Ramos (cell line): ENCODE measurements around the gene TBL1XR1.
"Not testable (repeated sequence)": the region's sequence is repeated elsewhere in the genome, so short reads cannot be mapped to it uniquely, and the experiment has no call there.

ENCODE experiments used
- in situ Hi-C: fragments of 300-500 bp; cut with MboI; formaldehyde crosslinking; loops from one replicate; pipeline ENCODE4 v1.14.3; 2022; ENCODE audit warnings: low sequenced_read_pairs; ENCODE audit not compliant: unreplicated experiment

The TBL1XR1 gene

DNA sequence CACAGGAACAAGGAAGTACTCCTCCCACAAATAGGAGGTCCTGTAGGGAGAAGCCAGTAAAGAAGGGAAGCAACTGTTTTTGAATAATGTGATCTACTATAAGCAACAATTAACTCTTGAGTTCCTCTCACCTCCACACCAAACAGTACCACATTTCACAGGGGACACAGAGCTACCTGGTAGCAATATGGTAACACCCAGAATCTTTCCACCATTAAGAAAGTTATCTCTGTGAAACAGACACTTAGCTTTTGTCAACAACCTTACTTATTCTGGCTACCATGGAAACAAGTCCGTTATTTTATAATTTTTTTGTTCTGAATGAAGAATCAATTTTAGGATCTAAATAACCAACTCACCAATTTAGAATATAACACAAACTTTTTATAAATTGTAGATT is 49.5 kb downstream of the TBL1XR1 start:
- in situ Hi-C loops = no loop called here

DNA sequence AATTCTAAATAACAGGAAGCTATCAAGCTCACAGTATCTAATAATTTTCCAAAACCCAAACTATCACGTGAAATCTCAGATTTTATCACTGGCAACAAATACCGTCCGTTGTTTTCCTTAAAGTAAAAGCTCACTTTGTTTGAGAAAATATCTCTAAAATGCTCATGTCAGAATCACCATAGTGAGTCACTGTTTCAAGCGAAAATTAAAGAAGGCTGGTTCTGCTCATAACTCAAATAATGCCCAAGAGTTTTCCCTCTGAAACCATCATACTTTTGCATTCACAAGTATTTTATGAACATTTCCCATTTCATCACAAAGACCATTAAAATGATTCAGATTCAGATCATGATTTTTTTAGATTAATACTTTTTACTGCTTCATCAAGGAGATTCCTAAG is 50.6 kb downstream of the TBL1XR1 start:
- in situ Hi-C loops = no loop called here

GRCh38 chr3:177145954-177146353 is 51.3 kb downstream of the TBL1XR1 start:
- in situ Hi-C loops = no loop called here

- in situ Hi-C loops = no loop called here
These were observed 51.9 kb downstream of the TBL1XR1 start for GRCh38 chr3:177145381-177145780.

- in situ Hi-C loops = no loop called here
These were observed 52.4 kb downstream of the TBL1XR1 start for GRCh38 chr3:177144922-177145321.

DNA sequence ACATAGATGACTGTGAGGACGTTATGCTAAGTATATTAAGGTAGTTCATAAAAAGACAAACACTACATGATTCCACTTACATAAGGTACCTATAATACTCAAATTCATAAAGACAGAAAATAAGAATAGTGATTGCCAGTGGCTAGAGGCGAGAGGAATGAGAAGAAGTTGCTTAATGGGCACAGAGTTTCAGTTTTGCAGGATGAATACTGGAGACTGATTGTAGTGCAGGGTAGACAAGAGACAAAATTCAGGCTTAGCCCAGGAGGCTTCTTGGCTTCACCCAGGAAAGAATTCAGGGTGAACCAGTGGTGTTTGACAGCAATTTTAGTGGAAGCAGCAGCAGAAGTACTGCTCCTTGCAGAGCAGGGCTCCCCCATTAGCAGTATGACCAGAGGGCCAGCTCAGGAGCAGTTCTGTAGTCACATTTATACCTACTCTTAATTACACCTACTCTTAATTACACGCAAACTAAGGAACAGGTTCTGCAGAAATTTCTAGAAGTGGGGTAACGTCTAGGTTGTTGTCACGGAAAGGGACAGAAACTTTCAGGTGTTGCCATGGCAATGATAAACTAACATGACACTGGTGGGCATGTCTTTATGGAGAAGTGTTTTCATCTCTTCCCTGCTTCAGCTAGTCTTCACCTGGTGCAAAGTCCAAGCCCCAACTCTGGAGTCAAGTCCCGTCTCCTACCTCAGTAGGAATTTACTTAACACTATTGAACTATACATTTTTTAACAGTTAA is 55.2 kb downstream of the TBL1XR1 start:
- in situ Hi-C loops = no loop called here

DNA sequence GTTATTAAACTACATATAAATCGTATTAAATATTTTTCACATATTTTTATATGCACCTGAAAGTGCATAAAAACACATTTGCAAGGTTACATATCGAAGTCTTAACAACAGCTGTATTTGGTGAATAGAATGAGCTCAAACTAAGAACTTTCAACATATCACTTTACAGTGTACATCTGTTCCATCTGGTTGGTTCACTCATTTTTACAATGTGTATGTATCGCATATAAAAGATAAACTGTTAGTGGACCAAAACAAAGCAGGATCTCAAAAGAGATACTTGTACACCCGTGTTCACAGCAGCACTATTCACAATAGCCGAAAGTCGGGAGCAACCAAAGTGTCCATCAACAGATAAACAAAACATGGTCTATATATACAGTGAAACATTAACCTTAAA is 55.8 kb downstream of the TBL1XR1 start:
- in situ Hi-C loops = no loop called here

GRCh38 chr3:177139220-177139619 is 58.1 kb downstream of the TBL1XR1 start:
- in situ Hi-C loops = not testable (repeated sequence)

GRCh38 chr3:177137774-177138705 is 59.2 kb downstream of the TBL1XR1 start:
- in situ Hi-C loops = no loop called here

DNA sequence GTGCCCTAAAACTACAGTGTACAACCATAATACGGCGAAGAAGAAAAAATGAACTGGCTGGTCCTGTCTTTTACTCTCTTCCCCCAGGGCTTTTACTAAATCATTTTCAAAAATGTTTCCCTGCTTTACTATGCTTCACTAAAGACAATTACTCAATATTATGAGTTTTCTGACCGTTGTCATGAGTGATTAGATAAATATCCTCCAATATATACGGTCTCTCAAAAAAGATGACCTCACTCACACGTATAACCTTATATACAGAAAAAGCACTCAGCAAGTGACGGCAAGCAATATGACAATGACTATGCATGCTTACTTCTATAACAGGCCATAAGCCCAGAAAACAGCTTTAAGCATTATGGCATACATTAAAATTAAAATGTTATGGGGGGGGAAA is 60.5 kb downstream of the TBL1XR1 start:
- in situ Hi-C loops = no loop called here

DNA sequence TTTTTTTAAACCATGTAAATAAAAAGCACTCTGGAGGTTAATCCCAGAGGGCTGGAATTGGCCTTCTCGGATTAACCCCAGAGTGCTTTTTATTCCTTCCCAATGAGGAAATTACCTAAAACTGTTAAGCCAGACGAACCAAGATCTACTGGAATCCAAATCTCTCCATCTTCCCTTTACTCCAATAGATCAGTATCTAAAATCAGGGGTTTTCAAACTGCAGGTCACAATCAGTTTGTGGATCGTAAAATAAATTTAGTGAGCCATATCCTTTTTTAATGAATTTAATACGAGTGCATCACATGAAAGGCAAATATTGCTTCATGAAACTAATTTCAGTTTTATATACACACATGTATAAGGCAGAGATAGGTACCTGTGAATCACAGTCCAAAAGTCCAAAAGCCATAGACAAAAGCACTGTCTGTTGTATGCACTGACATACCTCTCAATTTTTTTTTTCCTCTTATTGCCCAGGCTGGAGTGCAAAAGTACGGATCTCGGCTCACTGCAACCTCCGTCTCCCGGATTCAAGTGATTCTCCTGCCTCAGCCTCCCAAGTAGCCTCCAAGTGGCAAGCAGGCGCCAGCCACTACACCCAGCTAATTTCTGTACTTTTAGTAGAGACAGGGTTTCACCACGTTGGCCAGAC is 61.3 kb downstream of the TBL1XR1 start:
- in situ Hi-C loops = no loop called here

- in situ Hi-C loops = no loop called here
These were observed 62.5 kb downstream of the TBL1XR1 start for GRCh38 chr3:177134816-177135210.

DNA sequence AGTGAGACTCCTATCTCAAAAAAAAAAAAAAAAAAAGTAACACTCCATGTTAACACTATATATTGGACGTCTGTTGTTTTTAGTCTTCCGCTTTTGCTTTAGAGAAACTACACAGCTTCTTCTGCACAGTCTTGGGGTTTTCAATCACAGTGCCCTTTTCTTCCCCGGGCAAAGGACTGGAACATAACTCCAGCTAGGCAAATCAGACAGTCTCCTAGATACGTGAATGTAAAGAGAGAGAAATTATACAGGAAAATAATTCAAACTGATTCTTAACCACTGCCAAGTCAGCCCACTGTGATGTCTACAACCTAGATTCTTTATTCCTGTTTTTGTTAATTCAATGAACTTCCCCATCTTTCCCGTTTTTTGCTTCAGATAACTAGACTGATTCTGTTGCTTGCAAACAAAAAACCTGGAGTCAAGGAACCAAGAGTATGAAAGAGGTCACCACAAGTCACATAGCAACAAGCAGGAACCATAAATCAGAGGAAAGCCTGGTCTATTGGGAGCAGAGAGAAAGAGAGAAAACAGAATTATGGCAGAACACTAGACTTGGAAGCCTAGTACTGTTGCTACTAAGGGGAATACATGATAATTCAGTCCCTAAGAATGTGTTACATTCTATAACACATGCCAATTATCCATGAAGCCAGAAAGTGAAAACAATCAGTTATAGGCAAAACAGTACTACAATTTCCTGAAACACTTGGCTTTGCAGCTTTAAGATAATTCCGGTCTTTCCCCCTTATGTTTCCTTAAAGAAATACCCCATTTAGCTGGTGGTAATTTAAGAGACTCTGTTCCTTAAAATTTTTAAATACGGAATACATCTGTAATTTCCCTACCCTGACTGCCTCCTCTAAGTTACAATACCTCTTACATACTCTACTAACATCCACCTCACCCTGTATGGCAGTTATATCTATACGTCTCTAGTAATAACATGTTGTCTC is 63.1 kb downstream of the TBL1XR1 start:
- in situ Hi-C loops = no loop called here

- in situ Hi-C loops = no loop called here
These were observed 65.2 kb downstream of the TBL1XR1 start for GRCh38 chr3:177131927-177132636.

GRCh38 chr3:177127008-177127407 is 70.3 kb downstream of the TBL1XR1 start:
- in situ Hi-C loops = no loop called here

GRCh38 chr3:177126015-177126773 is 71.1 kb downstream of the TBL1XR1 start:
- in situ Hi-C loops = no loop called here

DNA sequence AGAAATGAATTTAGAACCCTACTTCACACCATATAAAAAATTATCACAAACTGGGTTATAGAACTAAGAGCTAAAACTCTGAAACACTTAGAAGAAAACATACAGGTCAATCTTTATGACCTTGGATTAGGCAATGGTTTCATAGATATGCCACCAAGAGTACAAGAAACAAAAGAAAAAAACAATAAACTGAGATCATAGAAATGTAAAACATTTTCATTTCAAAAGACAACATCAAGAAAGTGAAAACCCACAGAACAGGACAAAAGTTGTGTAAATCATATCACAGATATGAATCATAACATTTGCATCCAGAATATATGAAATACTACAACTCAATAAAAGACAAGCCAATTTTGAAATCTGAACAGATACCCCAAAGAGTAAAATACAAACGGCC is 72.4 kb downstream of the TBL1XR1 start:
- in situ Hi-C loops = no loop called here

GRCh38 chr3:177123822-177124221 is 73.5 kb downstream of the TBL1XR1 start:
- in situ Hi-C loops = no loop called here
